LNCAP (cell line): Measurements from ENCODE around the gene GFPT1.

Source experiments
- TF ChIP-seq, protein P1 (sequence below): fragments of 450-650 bp; IDR thresholded peaks from 2 replicates; pipeline ENCODE4 v1.5.1; 2017; ENCODE audit warnings: mild to moderate bottlenecking

GFPT1 gene

DNA sequence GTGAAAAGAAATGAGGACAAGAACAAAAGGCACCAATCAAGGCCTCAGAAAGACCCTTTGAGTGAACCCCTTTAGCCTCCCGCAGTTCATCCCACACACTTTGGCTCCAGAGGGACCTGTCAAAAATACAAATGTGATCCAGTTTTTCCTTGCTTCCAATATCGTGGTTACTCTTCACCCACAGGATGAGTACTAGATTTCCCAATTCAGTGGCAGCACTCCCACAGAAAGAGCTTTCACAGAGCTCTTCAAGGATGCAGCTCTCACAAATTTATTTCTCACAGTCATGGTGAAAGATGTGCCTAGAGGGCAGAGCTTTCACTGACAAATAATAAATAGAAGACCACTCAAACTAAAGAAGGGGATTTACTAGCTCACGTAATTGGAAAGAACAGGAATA lies 3.0 kb upstream of the GFPT1 start:
- TF ChIP-seq, protein P1, sequence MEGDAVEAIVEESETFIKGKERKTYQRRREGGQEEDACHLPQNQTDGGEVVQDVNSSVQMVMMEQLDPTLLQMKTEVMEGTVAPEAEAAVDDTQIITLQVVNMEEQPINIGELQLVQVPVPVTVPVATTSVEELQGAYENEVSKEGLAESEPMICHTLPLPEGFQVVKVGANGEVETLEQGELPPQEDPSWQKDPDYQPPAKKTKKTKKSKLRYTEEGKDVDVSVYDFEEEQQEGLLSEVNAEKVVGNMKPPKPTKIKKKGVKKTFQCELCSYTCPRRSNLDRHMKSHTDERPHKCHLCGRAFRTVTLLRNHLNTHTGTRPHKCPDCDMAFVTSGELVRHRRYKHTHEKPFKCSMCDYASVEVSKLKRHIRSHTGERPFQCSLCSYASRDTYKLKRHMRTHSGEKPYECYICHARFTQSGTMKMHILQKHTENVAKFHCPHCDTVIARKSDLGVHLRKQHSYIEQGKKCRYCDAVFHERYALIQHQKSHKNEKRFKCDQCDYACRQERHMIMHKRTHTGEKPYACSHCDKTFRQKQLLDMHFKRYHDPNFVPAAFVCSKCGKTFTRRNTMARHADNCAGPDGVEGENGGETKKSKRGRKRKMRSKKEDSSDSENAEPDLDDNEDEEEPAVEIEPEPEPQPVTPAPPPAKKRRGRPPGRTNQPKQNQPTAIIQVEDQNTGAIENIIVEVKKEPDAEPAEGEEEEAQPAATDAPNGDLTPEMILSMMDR, result no peak

DNA sequence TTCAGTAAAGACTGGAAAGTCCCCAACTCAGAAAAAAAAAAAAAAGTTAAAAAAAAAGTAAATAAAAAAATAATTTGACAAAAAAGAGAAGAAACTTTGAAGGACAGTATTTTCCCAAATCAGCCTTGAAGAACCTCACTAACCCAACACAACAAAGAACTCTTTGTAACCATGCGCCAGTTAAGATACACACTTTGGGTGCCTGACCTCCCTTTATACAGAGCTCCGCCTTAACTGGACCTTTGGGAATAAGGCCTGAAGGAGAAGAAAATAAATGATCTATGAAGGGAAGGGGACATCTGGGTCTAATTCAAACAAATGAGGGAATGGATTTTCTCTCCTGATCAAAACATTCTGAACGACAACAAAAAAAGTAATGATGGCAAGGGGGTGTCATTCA lies 2.2 kb upstream of the GFPT1 start:
- TF ChIP-seq, protein P1, result no peak

DNA sequence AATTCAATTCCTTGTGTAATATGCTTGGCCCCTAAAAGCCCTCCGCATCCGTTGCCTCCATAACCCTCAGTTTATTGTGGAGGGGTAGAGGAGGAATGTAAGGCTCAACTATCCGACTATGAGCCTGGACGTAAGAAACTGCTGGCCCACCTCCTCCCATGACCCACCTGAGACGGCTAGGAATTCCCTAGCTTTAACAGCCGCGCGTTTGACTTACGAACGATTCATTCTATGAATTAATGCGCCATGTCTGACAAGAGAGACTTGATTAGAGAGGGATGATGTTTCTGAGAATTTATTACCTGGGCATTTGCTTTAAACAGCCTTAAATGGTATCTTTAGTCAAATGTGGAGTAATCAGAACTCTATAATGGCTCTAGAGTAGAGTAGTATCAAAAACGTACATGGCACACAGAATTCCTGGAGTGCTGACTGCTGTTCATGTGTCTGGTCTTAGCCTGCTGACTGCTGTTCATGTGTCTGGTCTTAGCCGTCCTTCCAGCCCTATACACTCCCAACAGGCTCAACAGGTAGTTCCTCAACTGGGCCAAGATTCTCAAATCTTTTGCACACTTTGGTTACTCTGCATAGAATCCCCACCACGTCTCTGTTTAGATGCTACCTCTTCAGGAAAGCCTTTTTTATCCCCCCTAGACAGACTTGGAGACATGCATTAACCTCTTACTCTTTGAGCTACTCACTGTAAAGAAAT lies 899 bp upstream of the GFPT1 start:
- TF ChIP-seq, protein P1, result no peak

DNA sequence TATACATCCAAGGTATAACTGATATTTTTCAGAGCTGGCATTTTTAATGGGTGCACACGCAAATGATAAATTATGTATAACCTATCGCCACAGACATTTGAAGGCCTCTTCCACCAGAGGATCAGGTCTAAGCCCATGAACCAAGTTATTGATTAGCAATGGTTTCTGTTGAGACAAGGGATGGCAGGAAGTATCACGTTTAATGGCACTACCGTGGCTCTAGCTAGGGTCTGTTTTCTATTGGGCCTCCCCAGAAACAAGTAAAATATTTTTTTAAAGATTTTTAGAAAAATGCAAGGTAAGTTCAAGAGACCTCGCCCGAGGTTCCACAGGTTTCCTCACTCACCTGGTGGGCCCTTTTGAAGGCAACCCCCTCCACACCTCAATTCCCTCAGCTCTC lies 667 bp downstream of the GFPT1 start:
- TF ChIP-seq, protein P1, result no peak

DNA sequence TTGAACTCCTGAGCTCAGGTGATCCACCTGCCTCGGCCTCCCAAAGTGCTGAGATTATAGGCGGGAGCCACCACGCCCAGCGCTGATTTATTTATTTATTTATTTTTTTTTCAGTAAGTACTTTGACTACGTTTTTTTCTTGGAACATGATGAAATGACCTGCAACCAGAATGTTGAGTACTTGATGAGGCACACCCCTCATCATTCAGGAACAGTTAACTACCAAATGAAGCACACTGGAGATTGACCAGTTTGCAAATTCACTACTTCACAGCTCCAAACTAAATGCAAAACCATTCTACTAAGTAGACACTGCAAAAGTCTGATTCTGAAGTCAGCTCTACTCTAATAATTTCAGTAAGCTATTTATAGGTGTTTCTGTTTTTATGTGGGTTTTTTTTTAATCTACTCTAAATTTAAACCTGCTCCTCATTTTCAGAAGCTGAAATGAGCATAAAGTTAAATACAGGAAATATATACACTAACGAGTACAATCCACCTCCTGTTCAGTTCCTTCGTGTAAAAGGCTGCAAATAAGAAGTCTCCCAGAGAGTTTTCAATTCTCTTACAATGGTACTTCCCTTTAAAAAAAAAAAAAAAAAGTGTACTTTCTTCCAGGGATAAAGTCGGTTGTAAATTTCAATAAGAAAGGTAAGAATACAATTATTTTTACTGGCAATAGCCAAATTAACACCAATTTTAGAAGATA lies 1.4 kb downstream of the GFPT1 start:
- TF ChIP-seq, protein P1, result no peak

DNA sequence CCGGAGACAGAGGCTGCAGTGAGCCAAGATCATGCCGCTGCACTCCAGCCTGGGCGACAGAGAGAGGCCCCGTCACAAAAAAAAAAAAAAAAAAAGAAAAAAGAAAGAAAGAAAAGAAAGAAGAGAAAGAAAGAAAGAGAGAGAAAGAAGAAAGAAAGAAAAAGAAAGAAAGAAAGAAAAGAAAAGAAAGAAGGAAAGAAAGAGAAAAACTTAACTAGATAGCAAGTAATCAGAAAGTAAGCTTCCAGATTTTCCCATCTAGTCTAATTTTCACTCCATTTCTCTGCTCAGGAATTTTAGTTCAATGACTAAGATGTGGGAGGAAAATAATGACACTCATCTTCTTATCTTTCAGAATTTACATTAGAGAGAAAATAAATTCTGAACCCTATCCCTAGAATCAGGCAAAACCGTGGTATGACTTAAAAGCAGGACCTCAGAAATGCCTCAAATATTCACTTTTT lies 2.4 kb downstream of the GFPT1 start:
- TF ChIP-seq, protein P1, result no peak

DNA sequence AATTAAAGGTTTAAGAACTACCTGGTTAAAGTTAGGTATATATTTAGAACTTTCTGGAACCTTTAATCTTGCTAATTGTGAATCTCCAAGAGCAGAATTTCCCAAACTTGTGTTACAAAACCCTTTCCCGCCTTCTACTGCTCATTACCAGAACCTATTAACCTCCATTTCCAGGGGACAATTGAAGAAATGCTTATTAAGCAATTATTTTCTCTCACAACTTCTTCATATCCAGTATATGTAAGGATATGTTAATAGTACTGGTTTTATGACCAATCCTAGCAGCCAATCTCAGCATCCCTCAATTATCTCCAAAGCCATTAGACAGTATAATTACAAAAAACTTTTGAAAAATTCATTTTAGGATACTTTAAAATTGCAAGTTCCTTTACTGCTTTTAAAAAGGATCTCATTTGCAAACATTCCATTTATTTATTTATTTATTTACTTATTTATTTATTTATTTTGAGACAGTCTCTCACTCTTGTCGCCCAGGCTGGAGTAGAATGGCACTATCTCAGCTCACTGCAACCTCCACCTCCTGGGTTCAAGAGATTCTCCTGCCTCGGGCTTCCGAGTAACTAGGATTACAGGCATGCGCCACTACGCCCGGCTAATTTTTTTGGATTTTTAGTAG lies 3.7 kb downstream of the GFPT1 start:
- TF ChIP-seq, protein P1, result no peak
